Glutamatergic neuron (in vitro differentiated cells): Measurements from ENCODE around the gene LRRFIP2. TPM values are rescaled to one million over a fixed set of nuclear protein-coding genes. Genes with fewer than 3 reads are reported as not detected.

ENCODE experiments used
- DNase-seq: peaks from one replicate; pipeline ENCODE4 v3.0.0; 2022
- H3K27ac Mint-ChIP-seq: one replicate; pipeline ENCODE4 v1.8.0; 2020; ENCODE audit warnings: mild to moderate bottlenecking, mixed read lengths, inconsistent platforms; ENCODE audit not compliant: unreplicated experiment
- H3K27me3 Mint-ChIP-seq: one replicate; pipeline ENCODE4 v1.8.0; 2020; ENCODE audit warnings: mild to moderate bottlenecking, moderate library complexity, mixed read lengths, inconsistent platforms; ENCODE audit not compliant: unreplicated experiment
- H3K36me3 Mint-ChIP-seq: one replicate; pipeline ENCODE4 v1.8.0; 2020; ENCODE audit warnings: mild to moderate bottlenecking, mixed read lengths, inconsistent platforms; ENCODE audit not compliant: unreplicated experiment
- H3K4me1 Mint-ChIP-seq: one replicate; pipeline ENCODE4 v1.8.0; 2020; ENCODE audit warnings: mild to moderate bottlenecking, low read depth, mixed read lengths, inconsistent platforms; ENCODE audit not compliant: unreplicated experiment
- H3K4me3 Mint-ChIP-seq: one replicate; pipeline ENCODE4 v1.8.0; 2020; ENCODE audit warnings: mild to moderate bottlenecking, mixed read lengths, inconsistent platforms; ENCODE audit not compliant: unreplicated experiment
- H3K9me3 Mint-ChIP-seq: one replicate; pipeline ENCODE4 v1.8.0; 2020; ENCODE audit warnings: mild to moderate bottlenecking, moderate library complexity, mixed read lengths, inconsistent platforms; ENCODE audit not compliant: unreplicated experiment
- CTCF ChIP-seq: fragments of 200-600 bp; sonication (generic); IDR thresholded peaks from one replicate; pipeline ENCODE4 v1.5.0; 2021; ENCODE audit not compliant: partially characterized antibody, unreplicated experiment
- total RNA-seq: library from RNA; stranded (reverse); fragmentation: NEBNext Ultra II Directional; extraction: Animal tissue kit (Norgen Biotek cat#: 25700); gene quantifications from one replicate; pipeline ENCODE4 v1.2.1, GENCODE V29; 2021; ENCODE audit not compliant: unreplicated experiment

The LRRFIP2 gene
- total RNA-seq, 1 donor from 2014 or later, result 45.3 TPM

DNA sequence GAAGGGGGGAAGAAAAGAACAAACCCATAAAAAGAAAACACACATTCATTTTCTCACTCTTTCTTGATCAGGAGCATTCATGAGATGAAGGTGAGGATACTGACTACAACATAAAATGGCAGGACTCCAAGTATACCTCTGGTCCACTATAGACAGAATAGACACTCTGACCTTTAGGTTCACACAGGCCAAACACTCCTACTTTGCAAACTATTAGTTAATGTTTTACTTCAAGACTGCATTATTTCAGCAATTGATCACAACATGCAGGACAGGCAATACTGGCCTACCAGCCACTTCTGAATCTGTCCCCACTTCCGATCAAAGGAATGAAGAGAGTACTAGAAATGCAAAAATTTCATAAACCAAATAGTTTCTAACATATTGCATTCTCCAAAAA, 47.0 kb downstream of the LRRFIP2 start:
- TF ChIP-seq CTCF, result no peak
- Mint-ChIP-seq H3K27me3 (no peaks in the 10 kb centered on the region), H3K36me3 (no peaks in the 10 kb centered on the region), H3K4me1 (no peaks in the 10 kb centered on the region), H3K4me3 (no peak overlapping the region), H3K9me3 (peaks cover 2% of the 10 kb centered on the region), H3K27ac (no peak overlapping the region)
- DNase-seq, result no peak

- DNase-seq, result no peak
- Mint-ChIP-seq H3K27me3 (no peaks in the 10 kb centered on the region), H3K9me3 (peaks cover 2% of the 10 kb centered on the region), H3K27ac (no peak overlapping the region), H3K36me3 (no peaks in the 10 kb centered on the region), H3K4me3 (no peak overlapping the region), H3K4me1 (no peaks in the 10 kb centered on the region)
- TF ChIP-seq CTCF, result no peak
Observed at GRCh38 chr3:37126856-37127255, 47.5 kb downstream of the LRRFIP2 start.

- H3K36me3 Mint-ChIP-seq, result no peaks in the 10 kb centered on the region
- no peaks in the 10 kb centered on the region for H3K4me1 Mint-ChIP-seq
- H3K27me3 Mint-ChIP-seq, result no peaks in the 10 kb centered on the region
- DNase-seq, result no peak
- no peak overlapping the region for H3K4me3 Mint-ChIP-seq
- H3K9me3 Mint-ChIP-seq, result peaks cover 2% of the 10 kb centered on the region
- no peak overlapping the region for H3K27ac Mint-ChIP-seq
- no peak for TF ChIP-seq CTCF
Observed at GRCh38 chr3:37125195-37126073, 48.9 kb downstream of the LRRFIP2 start.

- no peaks in the 10 kb centered on the region for H3K4me1 Mint-ChIP-seq
Observed at GRCh38 chr3:37124435-37124834, 49.9 kb downstream of the LRRFIP2 start.

More at GRCh38 chr3:37124435-37124834, 49.9 kb downstream of the LRRFIP2 start:
- Mint-ChIP-seq H3K27ac (no peak overlapping the region), H3K4me3 (no peak overlapping the region), H3K27me3 (no peaks in the 10 kb centered on the region), H3K9me3 (no peaks in the 10 kb centered on the region), H3K36me3 (no peaks in the 10 kb centered on the region)
- TF ChIP-seq CTCF, result no peak
- no peak for DNase-seq
